ENCODE data around the gene NRIP3. TPM values are rescaled to one million over a fixed set of nuclear protein-coding genes. Genes with fewer than 3 reads are reported as not detected.
"Not testable (repeated sequence)": the region's sequence is repeated elsewhere in the genome, so short reads cannot be mapped to it uniquely, and the experiment has no call there.

The NRIP3 gene
- total RNA-seq, 4 donors from 2014 or later, result 0.66 to 1.4 (median 1.0) TPM

- no peaks in the 10 kb centered on the region for H3K36me3 ChIP-seq
- no peak overlapping the region for H3K4me3 ChIP-seq
- intact Hi-C loops (cut with DNase I), result no loop called here
- WGBS, 2 donors, result 59 to 64% methylated on average over 9 to 10 of the region's 10 CpGs
- DNase-seq, result no peak
- H3K27ac ChIP-seq, result no peak overlapping the region
- no peaks in the 10 kb centered on the region for H3K9me3 ChIP-seq
- H3K4me1 ChIP-seq, result peaks cover 0 to 21% (median 0%) of the 10 kb centered on the region in 3 donors
- no peaks in the 10 kb centered on the region for H3K27me3 ChIP-seq
- no peak for TF ChIP-seq POLR2A (IDR thresholded peaks at IDR 0.05)
- TF ChIP-seq CTCF (IDR thresholded peaks at IDR 0.05), result no peak
Observed at GRCh38 chr11:8937159-8937558, 66.6 kb downstream of the NRIP3 start.

- intact Hi-C loops (cut with DNase I); H3K36me3 ChIP-seq; H3K27me3 ChIP-seq; H3K4me3 ChIP-seq; H3K9me3 ChIP-seq; DNase-seq; H3K27ac ChIP-seq: not testable (repeated sequence)
- peaks cover 0 to 21% (median 0%) of the 10 kb centered on the region in 3 donors for H3K4me1 ChIP-seq
- WGBS, 2 donors, result 73 to 80% methylated on average over 2 of the region's 2 CpGs
Observed at GRCh38 chr11:8935789-8936188, 68.0 kb downstream of the NRIP3 start.

- no peak overlapping the region for H3K4me3 ChIP-seq
- intact Hi-C loops (cut with DNase I), result no loop called here
- peaks cover 0 to 23% (median 0%) of the 10 kb centered on the region in 3 donors for H3K4me1 ChIP-seq
- H3K36me3 ChIP-seq, result no peaks in the 10 kb centered on the region
- TF ChIP-seq CTCF (IDR thresholded peaks at IDR 0.05) (no peak), POLR2A (IDR thresholded peaks at IDR 0.05) (no peak)
- H3K27ac ChIP-seq, result no peak overlapping the region
- no peak for DNase-seq
- no peaks in the 10 kb centered on the region for H3K9me3 ChIP-seq
- WGBS, 2 donors, result 23 to 50% methylated on average over 14 of the region's 14 CpGs
- no peaks in the 10 kb centered on the region for H3K27me3 ChIP-seq
Observed at GRCh38 chr11:8934742-8935488, 68.9 kb downstream of the NRIP3 start.

GRCh38 chr11:8933931-8934330 is 69.9 kb downstream of the NRIP3 start:
- H3K4me1 ChIP-seq, result peaks cover 0 to 32% (median 6%) of the 10 kb centered on the region in 3 donors
- H3K4me3 ChIP-seq, result no peak overlapping the region
- WGBS, 2 donors, result 80 to 100% methylated on average over 2 to 3 of the region's 6 CpGs
- DNase-seq, result no peak
- intact Hi-C loops (cut with DNase I), result no loop called here
- no peaks in the 10 kb centered on the region for H3K27me3 ChIP-seq
- TF ChIP-seq POLR2A (IDR thresholded peaks at IDR 0.05) (no peak), CTCF (IDR thresholded peaks at IDR 0.05) (no peak)
- no peaks in the 10 kb centered on the region for H3K9me3 ChIP-seq
- H3K36me3 ChIP-seq, result no peaks in the 10 kb centered on the region
- no peak overlapping the region for H3K27ac ChIP-seq

GRCh38 chr11:8932564-8933180 is 71.1 kb downstream of the NRIP3 start, which contains the start of gene C11orf16:
C11orf16 (minus strand) TSS chr11:8932947; CDS start chr11:8932308, 639 bp downstream.
- Histone ChIP-seq H3K4me1 (peaks cover 0 to 42% (median 8%) of the 10 kb centered on the region in 3 donors), H3K36me3 (no peaks in the 10 kb centered on the region), H3K9me3 (no peaks in the 10 kb centered on the region), H3K27me3 (no peaks in the 10 kb centered on the region), H3K4me3 (no peak within 1 kb of the TSS), H3K27ac (no peak within 1 kb of the TSS)
- DNase-seq, result no peak
- TF ChIP-seq CTCF (IDR thresholded peaks at IDR 0.05) (no peak), POLR2A (IDR thresholded peaks at IDR 0.05) (no peak)
- intact Hi-C loops (cut with DNase I), result no loop called here
- WGBS, 2 donors, result 74 to 75% methylated on average over 3 to 5 of the region's 12 CpGs

Small RNAs within 50 kb of the gene (small RNA-seq; reads per million reads assigned to genes)
- gene RF00019, result 0 reads per million in 4 donors

Other genes with a start within 250 kb of the NRIP3 start
- gene AKIP1, start 92.8 kb downstream of the NRIP3 start, total RNA-seq, result 10 to 100 TPM in 3 of 4 donors, 1 to 10 TPM in 1; 9.8 to 37.2 (median 23.1) TPM
- gene C11orf16, start 71.1 kb downstream of the NRIP3 start, total RNA-seq, result not detected
- gene ASCL3, start 61.0 kb downstream of the NRIP3 start, total RNA-seq, result not detected
- gene TMEM9B, start 39.6 kb downstream of the NRIP3 start, total RNA-seq, result 10 to 100 TPM; 41.7 to 73.2 (median 57.6) TPM
- gene SCUBE2, start 87.6 kb upstream of the NRIP3 start, total RNA-seq, result 1 to 10 TPM in 3 of 4 donors, under 1 TPM in 1; 0.97 to 4.9 (median 3.8) TPM